Fibroblast of skin of right quadriceps (primary cell): Measurements from ENCODE around the gene IPO9.
"Not testable (repeated sequence)": the region's sequence is repeated elsewhere in the genome, so short reads cannot be mapped to it uniquely, and the experiment has no call there.

Source experiments
- DNase-seq: peaks from one replicate; pipeline ENCODE4 v3.0.0-alpha.2; 2013

The IPO9 gene

GRCh38 chr1:201849372-201850052, 20.6 kb downstream of the IPO9 start:
- DNase-seq, result no peak

DNA sequence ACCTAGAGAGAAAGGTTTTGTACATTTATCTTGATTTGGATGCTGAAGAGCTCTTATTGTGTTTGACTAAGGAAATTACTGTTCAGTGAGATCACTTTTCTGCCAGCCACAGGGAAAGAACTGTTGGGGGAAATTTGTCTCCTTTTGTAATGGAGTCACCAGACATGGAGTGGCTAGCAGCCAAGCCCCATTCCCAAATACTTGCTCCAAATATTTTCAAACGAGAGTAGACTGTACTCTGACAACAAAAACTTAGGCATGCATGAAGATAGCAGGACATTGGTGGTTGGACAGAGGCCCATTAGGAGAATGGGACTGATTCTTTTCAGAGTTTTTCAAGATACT, 21.1 kb downstream of the IPO9 start:
- peak; percentile 93 for DNase-seq

DNA sequence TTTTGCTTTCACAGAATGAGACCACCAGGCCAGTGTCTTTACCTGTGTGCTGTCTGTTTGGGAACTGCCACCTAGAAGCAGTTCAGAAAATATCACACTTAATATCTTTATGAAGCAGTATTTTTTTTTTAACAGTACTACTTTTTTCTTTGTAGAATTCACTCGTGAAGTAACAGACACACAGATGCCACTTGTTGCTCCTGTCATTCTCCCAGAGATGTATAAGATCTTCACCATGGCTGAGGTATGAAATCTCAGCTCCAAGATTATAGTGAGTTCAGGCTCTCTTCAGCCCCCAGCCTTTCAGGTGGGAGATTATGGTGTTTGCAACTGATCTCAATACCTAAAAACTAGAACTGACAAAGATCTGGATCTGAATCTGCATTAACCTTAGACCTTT, 23.0 kb downstream of the IPO9 start:
- no peak for DNase-seq

DNA sequence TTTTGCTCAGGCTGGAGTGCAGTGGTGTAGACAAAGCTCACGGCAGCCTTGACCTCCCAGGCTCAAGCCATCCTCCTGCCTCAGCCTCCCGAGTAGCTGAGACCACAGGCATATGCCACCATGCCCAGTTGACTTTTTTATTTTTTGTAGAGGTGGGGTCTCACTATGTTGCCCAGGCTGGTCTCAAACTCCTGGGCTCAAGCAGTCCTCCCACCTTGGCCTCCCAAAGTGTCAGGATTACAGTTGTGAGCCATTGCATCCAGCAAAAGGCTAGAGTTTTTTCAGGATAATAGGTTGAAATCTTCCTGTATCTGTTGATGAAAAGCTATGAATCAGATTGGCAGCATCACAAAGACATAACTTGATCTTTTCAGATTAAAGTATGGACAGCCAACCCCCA, 27.8 kb downstream of the IPO9 start:
- DNase-seq, result not testable (repeated sequence)

DNA sequence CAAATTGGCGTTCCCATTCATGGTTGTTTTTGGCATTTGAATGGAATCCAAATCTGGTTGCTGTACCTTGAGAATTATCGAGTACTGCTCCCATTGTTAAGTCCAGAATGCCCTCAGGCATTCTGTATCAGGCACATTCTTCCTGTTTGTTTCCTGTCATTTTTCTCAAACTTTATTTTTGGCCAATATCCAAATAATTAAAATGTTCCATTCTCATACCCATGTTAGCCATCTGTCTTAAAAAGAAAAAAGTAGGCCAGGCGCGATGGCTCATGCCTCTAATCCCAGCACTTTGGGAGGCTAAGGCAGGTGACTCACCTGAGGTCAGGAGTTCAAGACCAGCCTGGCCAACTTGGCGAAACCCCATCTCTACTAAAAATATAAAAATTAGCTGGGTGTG, 30.5 kb downstream of the IPO9 start:
- DNase-seq, result no peak

DNA sequence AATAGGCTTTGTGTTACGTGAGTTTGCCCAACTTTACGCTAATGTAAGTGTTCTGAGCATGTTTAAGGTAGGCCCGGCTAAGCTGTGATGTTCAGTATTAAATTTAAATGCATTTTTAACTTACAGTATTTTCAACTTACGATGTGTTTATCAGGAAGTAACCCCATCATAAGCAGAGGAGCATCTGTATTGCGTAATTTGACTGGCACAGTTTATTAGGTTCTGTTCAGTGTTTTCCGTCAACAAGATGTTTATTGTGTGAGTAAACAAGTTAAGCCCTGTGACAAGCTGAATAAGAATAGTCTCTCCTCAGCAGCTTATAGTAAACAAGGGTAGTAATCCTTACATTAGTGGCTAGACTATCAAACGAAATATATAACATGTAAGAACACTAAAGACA, 32.5 kb downstream of the IPO9 start:
- no peak for DNase-seq

DNA sequence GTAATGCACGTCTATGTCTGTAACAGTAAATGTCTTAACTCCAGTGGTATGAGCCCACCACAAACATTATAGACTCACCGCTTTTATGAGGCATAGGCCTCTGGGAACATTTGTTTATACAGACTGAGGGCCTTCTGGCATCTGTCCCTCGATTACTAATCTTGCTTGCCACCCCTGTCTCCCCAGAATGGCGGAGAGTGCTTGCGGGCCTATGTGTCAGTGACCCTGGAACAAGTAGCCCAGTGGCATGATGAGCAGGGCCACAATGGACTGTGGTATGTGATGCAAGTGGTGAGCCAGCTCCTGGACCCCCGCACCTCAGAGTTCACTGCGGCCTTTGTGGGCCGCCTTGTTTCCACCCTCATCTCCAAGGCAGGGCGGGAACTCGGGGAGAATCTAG, 41.4 kb downstream of the IPO9 start:
- DNase-seq, result peak; percentile 23

- no peak for DNase-seq
Measured at GRCh38 chr1:201874672-201875071, 45.7 kb downstream of the IPO9 start.

DNA sequence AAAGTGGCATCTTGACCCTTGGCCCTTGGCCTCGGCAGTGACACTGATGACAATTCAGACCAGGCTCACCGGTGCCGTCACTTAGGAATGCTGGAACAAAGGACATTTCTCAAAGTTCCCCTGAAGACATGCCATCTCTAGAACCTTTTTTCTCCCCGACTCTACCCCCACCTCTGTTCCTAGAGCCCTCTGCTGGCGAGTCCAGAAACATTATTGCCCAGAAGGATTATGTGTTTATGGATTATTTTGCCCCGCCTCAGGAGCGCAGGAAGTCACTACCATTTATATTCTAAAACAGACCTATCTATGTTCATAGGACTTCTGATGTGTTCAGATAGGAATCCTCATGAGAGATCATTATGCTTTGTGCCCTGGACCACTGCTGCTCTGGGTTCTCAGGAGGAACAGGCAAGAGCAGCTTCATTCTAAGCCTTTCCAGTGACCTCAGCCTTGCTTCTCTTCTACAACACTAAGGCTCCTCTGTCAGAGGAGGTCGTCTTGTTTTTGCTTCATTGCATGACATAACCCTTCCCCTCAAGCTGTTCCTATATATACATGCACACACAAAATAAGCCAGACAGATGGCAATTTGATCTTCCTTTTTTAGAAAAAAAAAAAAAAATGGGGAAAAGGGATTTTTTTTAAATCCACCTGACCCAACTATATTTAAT, 47.3 kb downstream of the IPO9 start:
- DNase-seq, result no peak

GRCh38 chr1:201877877-201878401, 49.0 kb downstream of the IPO9 start:
- DNase-seq, result peak; percentile 53

DNA sequence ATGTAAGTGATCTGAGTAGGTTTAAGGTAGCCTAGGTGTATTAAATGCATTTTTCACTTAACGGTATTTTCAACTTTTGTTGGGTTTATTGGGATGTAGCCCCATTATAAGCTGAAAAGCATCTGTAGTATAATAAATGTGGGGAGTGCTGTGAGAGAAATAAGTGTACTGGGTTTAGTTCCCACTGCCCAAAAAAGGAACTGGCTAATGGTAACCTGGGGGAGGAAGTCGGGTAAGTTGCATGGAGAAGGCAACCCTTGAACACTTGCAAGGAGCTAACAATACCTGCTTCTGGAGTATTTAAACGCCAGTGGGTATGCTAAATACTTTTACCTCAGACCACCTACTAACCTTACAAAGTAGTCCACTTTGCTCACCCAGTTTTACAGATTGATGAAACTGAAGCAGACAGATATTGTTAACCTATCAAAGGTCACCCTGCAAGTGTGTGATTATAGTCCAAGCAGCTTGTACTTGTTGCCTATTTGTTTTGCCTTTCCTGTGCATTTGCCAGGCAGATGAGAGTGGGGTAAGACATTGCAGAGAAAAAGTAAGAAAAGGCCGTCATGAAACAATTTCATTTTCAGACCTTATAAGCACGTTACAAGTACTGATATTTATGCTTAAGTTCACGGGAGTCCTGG, 52.1 kb downstream of the IPO9 start:
- DNase-seq, result no peak

- DNase-seq, result no peak
Measured at GRCh38 chr1:201881617-201882016, 52.7 kb downstream of the IPO9 start.

- peak; percentile 91 for DNase-seq
Measured at GRCh38 chr1:201882665-201883132, 53.7 kb downstream of the IPO9 start.

DNA sequence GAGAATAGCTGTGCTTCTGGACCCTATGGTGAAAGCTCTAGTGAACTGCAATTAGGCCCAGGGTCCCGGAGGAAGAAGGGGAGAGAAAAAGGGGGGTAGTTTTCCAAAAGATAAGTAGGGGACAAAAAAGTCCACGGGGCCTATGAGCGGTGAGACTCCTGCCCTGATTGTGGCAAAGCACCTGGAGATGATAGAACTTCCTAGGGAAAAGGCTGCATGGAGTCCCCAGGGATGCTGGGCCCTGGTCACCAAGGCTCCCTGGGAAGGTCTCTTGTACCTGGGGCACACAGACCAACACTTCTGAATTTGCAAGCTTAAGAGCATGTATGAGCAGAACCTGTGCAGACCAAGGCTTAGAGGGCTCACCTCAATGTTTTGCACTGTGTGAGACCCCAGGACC, 54.3 kb downstream of the IPO9 start:
- DNase-seq, result no peak

- no peak for DNase-seq
Measured at GRCh38 chr1:201883786-201884185, 54.8 kb downstream of the IPO9 start.

DNA sequence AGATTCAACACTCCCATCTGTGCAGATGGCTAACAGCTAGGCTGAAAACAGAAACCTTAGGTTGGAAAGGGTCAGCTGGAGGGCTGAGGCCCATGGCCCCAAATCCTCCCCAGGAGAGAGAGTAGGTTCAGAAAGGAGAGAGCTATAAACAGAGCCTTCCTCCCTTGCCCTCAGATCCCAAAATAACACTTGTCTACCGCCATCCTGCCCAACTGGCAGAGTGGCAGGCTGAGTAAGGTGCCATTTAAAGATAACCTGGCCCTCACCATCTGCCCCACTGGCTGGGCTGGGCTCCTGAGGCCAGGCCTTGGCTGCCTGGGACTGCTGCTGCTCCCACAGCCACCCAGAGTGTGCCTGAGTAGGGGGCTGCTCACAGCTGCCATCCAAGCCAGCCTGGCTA, 55.5 kb downstream of the IPO9 start:
- DNase-seq, result no peak

- DNase-seq, result peak; percentile 34
Measured at GRCh38 chr1:201885531-201886075, 56.6 kb downstream of the IPO9 start.

DNA sequence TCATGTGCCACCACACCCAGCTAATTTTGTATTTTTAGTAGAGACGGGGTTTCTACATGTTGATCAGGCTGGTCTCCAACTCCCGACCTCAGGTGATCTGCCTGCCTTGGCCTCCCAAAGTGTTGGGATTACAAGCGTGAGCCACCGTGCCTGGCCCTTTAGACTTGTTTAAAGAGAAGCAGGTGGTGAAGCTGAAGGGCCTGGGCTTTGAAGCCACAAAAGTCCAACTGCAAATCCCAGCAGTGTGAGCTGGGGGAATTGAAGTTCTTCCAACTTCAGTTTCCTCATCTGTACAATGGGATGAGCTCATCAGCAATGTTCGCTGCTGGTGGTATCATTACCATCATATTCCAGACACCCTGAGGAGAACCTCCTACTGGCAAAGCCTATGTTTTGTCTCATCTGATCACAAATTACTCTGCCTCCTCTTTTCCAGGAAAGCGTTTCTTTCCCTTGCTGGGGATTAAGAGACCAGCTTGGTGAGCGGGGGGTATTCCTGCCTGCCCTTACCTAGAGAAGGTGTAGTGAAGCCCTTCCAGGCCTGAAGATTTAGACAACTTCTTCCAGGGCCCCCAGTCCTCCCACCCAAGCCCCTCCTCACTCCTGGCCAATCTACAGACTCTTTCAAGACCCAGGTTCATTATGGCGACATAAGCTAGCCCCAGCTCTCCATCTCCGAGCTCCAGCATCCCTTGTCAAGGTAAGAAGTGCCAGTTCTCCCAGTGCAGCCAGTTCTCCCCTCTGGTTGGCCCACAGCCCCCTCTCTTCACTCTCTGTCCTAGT, 57.3 kb downstream of the IPO9 start:
- no peak for DNase-seq

- no peak for DNase-seq
Measured at GRCh38 chr1:201887116-201887866, 58.3 kb downstream of the IPO9 start.

DNA sequence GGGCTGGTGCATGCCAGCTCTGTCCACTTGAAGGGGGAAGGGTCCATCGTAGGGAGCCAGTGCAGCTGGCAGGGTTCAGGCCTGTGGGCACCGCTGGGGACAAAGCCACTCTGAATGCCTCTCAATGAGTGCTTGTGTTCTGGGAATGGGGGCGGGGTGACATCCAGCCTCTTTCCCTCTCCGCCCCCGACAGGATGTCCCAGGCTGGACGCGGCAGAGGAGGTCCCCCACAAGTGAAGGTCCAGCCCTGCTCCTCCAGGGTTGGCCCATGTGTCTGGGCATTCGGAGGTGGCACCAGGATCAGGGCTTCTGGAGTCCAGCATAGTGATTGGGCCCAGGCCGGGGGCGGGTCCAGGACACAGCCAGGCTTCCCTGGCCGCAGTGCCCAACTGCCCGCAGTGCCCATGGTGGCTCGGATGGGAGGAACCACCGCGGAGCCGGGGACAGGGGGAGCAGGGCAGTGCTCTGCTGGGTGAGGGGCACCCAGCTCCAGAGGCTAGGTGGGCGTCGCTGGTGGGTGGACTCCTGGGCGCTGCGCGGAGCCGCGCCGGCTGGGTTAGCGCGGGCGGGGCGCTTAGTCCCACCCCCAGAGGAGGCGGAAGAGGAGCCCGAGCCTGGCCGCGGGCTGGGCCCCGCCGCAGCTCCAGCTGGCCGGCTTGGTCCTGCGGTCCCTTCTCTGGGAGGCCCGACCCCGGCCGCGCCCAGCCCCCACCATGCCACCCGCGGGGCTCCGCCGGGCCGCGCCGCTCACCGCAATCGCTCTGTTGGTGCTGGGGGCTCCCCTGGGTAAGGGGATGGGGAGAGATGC, 59.5 kb downstream of the IPO9 start, which contains the start of gene SHISA4:
TSS of gene SHISA4 (plus strand) at position 617 of the 808 bp plus-strand sequence. CDS start at position 714, 97 bp downstream.
- peak; percentile 38 for DNase-seq
